Smooth muscle cell (in vitro differentiated cells): ENCODE measurements around the gene KLK1. TPM values are rescaled to one million over a fixed set of nuclear protein-coding genes. Genes with fewer than 3 reads are reported as not detected.

ENCODE experiments used
- DNase-seq: peaks from one replicate; lab custom pipeline; 2025; ENCODE audit not compliant: unreplicated experiment; lab: John Stamatoyannopoulos, UW
- H2AFZ ChIP-seq: fragments of 200-600 bp; sonication (generic); 2 replicates; pipeline ENCODE4 v1.6.0; 2016; ENCODE audit warnings: antibody characterized with exemption, low read depth, mild to moderate bottlenecking
- H3F3A ChIP-seq: fragments of 200-600 bp; sonication (generic); 2 replicates; pipeline ENCODE4 v1.6.0; 2017; ENCODE audit warnings: antibody characterized with exemption, low read depth
- H3K27ac ChIP-seq: fragments of 200-600 bp; sonication (generic); 2 replicates; pipeline ENCODE4 v1.5.1; 2016; ENCODE audit warnings: low read depth, mild to moderate bottlenecking
- H3K27me3 ChIP-seq: fragments of 200-600 bp; sonication (generic); 2 replicates; pipeline ENCODE4 v1.6.1; 2016; ENCODE audit warnings: low read depth, mild to moderate bottlenecking
- H3K36me3 ChIP-seq: fragments of 200-600 bp; sonication (generic); 2 replicates; pipeline ENCODE4 v1.5.1; 2016; ENCODE audit warnings: low read depth
- H3K4me1 ChIP-seq: fragments of 200-600 bp; sonication (generic); 2 replicates; pipeline ENCODE4 v1.5.1; 2016; ENCODE audit warnings: low read depth
- H3K4me2 ChIP-seq: fragments of 200-600 bp; sonication (generic); 2 replicates; pipeline ENCODE4 v1.6.0; 2016; ENCODE audit warnings: mild to moderate bottlenecking
- H3K4me3 ChIP-seq: fragments of 200-600 bp; sonication (generic); 2 replicates; pipeline ENCODE4 v1.5.1; 2016; ENCODE audit warnings: mild to moderate bottlenecking
- H3K79me2 ChIP-seq: fragments of 200-600 bp; sonication (generic); 2 replicates; pipeline ENCODE4 v1.6.0; 2016; ENCODE audit warnings: low read depth, mild to moderate bottlenecking
- H3K9ac ChIP-seq: fragments of 200-600 bp; sonication (generic); 2 replicates; pipeline ENCODE4 v1.6.0; 2016; ENCODE audit warnings: low read depth
- H3K9me3 ChIP-seq: fragments of 200-600 bp; sonication (generic); replicated peaks from 2 replicates; pipeline ENCODE4 v1.5.1; 2016; ENCODE audit warnings: low read depth
- H4K20me1 ChIP-seq: fragments of 200-600 bp; sonication (generic); 2 replicates; pipeline ENCODE4 v1.6.0; 2016; ENCODE audit warnings: low read depth
- CTCF ChIP-seq: fragments of 200-600 bp; sonication (generic); IDR thresholded peaks from 2 replicates; pipeline ENCODE4 v1.5.1; 2017; ENCODE audit warnings: borderline replicate concordance, mild to moderate bottlenecking, antibody characterized with exemption; ENCODE audit not compliant: insufficient read depth, poor library complexity, severe bottlenecking
- WGBS: methylation state at CpG from one replicate; pipeline ENCODE4 v1.1.7; 2016; ENCODE audit warnings: low lambda C conversion rate; 5-methylcytosine and 5-hydroxymethylcytosine counted together
- polyA plus RNA-seq: library from polyadenylated mRNA; unstranded; fragments of >200 nt; fragmentation: Nextera tagmentation; extraction: Ambion mirVana; gene quantifications from 2 replicates; pipeline ENCODE4 v1.2.1, GENCODE V29; 2016
- total RNA-seq: library from RNA; depleted of rRNA; stranded (reverse); fragments of >200 nt; gene quantifications from 2 replicates; pipeline ENCODE4 v1.2.3, GENCODE V29; 2014

Gene KLK1
- 0.85 TPM in 1 of 2 replicates, not detected in the other for total RNA-seq
- polyA plus RNA-seq = not detected in 2 replicates

DNA sequence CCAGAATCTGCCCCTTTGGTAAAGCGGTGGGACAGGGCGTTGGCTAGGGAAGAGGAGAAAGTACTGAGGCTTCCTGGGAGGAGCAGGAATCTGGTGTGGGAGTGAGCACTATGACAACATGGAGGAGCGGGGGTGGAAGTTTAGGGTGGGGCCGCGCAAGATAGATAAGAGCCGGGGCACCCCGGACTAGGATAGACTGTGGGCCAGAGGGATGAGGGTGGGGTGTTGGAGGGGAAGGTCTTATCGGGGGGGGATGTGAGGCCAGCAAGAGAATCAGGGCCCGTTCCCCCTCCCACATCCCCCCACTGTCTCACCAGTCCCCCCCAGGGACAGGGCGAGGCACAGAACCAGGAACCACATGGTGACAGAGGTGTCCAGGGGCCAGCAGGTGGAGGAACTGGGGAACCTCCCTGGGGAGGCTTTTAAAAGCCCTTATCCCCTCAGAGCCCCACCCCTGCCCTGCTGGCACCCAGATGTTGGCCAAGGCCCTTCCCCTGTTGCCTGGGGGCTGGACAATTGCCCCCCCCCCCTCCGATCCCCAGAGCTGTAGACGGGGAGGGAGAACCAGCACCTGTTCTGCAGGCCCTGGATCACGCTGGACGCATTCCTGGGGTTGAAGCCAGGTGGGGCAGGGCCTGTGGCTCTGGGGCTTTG is at the start of gene KLK1:
TSS of gene KLK1 (minus strand) at position 399 of the 654 bp plus-strand sequence. CDS start at position 360, 39 bp downstream.
- Histone ChIP-seq H3K27me3 (peaks cover 42% of the 10 kb centered on the region), H3K9ac (no peak within 1 kb of the TSS), H3K79me2 (no peaks in the 10 kb centered on the region), H2AFZ (no peak within 1 kb of the TSS), H3F3A (no peaks in the 10 kb centered on the region), H3K4me2 (no peak within 1 kb of the TSS), H3K4me3 (no peak within 1 kb of the TSS), H3K4me1 (no peaks in the 10 kb centered on the region), H4K20me1 (no peaks in the 10 kb centered on the region), H3K27ac (no peak within 1 kb of the TSS), H3K9me3 (no peaks in the 10 kb centered on the region), H3K36me3 (no peaks in the 10 kb centered on the region)
- DNase-seq = no peak
- TF ChIP-seq CTCF = no peak
- WGBS = 77% methylated on average over 10 of the region's 14 CpGs

- no peak for TF ChIP-seq CTCF
- Histone ChIP-seq H3K9me3 (no peaks in the 10 kb centered on the region), H3K4me3 (no peak within 1 kb of the TSS), H3K9ac (no peak within 1 kb of the TSS), H3K27ac (no peak within 1 kb of the TSS), H3K79me2 (no peaks in the 10 kb centered on the region), H3K27me3 (peaks cover 28% of the 10 kb centered on the region), H3K4me1 (no peaks in the 10 kb centered on the region), H2AFZ (no peak within 1 kb of the TSS), H4K20me1 (no peaks in the 10 kb centered on the region), H3F3A (no peaks in the 10 kb centered on the region), H3K36me3 (no peaks in the 10 kb centered on the region), H3K4me2 (no peak within 1 kb of the TSS)
- 84% methylated on average over 3 of the region's 3 CpGs for WGBS
- DNase-seq = no peak
Observed at GRCh38 chr19:50873056-50873455, 49.5 kb upstream of the KLK1 start, which contains the start of gene KLK2. KLK2 (plus strand) TSS chr19:50873439; CDS start chr19:50873474, 35 bp downstream.

DNA sequence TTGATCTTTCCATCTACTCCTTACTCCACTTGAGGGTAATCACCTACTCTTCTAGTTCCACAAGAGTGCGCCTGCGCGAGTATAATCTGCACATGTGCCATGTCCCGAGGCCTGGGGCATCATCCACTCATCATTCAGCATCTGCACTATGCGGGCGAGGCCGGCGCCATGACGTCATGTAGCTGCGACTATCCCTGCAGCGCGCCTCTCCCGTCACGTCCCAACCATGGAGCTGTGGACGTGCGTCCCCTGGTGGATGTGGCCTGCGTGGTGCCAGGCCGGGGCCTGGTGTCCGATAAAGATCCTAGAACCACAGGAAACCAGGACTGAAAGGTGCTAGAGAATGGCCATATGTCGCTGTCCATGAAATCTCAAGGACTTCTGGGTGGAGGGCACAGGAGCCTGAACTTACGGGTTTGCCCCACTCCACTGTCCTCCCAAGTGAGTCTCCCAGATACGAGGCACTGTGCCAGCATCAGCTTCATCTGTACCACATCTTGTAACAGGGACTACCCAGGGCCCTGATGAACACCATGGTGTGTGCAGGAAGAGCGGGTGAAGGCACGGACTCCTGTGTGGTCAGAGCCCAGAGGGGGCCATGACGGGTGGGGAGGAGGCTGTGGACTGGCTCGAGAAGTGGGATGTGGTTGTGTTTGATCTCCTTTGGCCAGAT is 47.0 kb upstream of the KLK1 start:
- Histone ChIP-seq H3K9ac (no peak overlapping the region), H3K4me1 (no peaks in the 10 kb centered on the region), H3K9me3 (no peaks in the 10 kb centered on the region), H4K20me1 (no peaks in the 10 kb centered on the region), H3K27ac (no peak overlapping the region), H3F3A (no peaks in the 10 kb centered on the region), H3K27me3 (peaks cover 28% of the 10 kb centered on the region), H3K4me2 (no peak overlapping the region), H2AFZ (no peak overlapping the region), H3K79me2 (no peaks in the 10 kb centered on the region), H3K4me3 (no peak overlapping the region), H3K36me3 (no peaks in the 10 kb centered on the region)
- WGBS = 80% methylated on average over 26 of the region's 26 CpGs
- no peak for TF ChIP-seq CTCF
- no peak for DNase-seq
